Esophagus squamous epithelium (tissue), 4 donors: ENCODE data around the gene LPIN1.

Experiments
- CTCF ChIP-seq, 6 experiments: fragments of 450-650 bp in 4 of 6; fragments of 200-600 bp in 2 of 6; sonication (generic) in 2 of 6; IDR thresholded peaks; one replicate each; pipeline ENCODE4 v1.5.1; 2016 to 2019; ENCODE audit warnings: antibody characterized with exemption in 6 of 6, mild to moderate bottlenecking in 4 of 6, moderate library complexity in 4 of 6
- POLR2A ChIP-seq, 4 donors: fragments of 450-650 bp; IDR thresholded peaks; one replicate each; pipeline ENCODE4 v1.6.1; 2017; ENCODE audit warnings: antibody characterized with exemption in 4 of 4, mild to moderate bottlenecking in 4 of 4, moderate library complexity in 3 of 4

DNA sequence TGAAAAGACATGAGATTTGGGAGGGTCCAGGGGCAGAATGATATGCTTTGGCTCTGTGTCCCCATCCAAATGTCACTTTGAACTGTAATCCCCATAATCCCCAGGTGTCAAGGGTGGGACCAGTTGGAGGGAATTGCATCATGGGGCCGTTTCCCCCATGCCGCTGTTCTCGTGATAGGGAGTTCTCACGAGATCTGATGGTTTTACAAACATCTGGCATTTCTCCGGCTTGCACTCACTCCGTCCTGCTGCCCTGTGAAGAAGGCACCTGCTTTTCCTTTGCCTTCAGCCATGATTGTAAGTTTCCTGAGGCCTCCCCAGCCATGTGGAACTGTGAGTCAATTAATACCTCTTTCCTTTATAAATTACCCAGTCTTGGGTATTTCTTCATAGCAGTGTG lies 51.4 kb downstream of the LPIN1 start:
- TF ChIP-seq CTCF (IDR thresholded peaks at IDR 0.05), result no peak
- TF ChIP-seq POLR2A (IDR thresholded peaks at IDR 0.05), result no peak
